CD4-positive, alpha-beta T cell treated with Interleukin-1 beta for 1 hour (primary cell): ENCODE results near the gene PLGRKT.
"Not testable (repeated sequence)": the region's sequence is repeated elsewhere in the genome, so short reads cannot be mapped to it uniquely, and the experiment has no call there.

Experiments used
- DNase-seq, 2 donors: peaks; one replicate each; pipeline ENCODE4 v3.0.0-alpha.2; 2020 to 2022

Gene PLGRKT

GRCh38 chr9:5437254-5438216 lies at the start of gene PLGRKT:
PLGRKT (minus strand) TSS chr9:5437925; CDS start chr9:5431977, 5,948 bp downstream.
- DNase-seq = peak; percentile 92 to 93

GRCh38 chr9:5486988-5487387 lies 49.3 kb upstream of the PLGRKT start:
- DNase-seq = no peak

GRCh38 chr9:5485378-5486085 lies 47.8 kb upstream of the PLGRKT start:
- no peak for DNase-seq

GRCh38 chr9:5483306-5483705 lies 45.6 kb upstream of the PLGRKT start:
- DNase-seq = no peak

GRCh38 chr9:5482194-5482593 lies 44.5 kb upstream of the PLGRKT start:
- no peak for DNase-seq

- no peak for DNase-seq
Observed at GRCh38 chr9:5481322-5482040, 43.8 kb upstream of the PLGRKT start.

- DNase-seq = no peak
Observed at GRCh38 chr9:5480919-5481318, 43.2 kb upstream of the PLGRKT start.

- no peak for DNase-seq
Observed at GRCh38 chr9:5479994-5480694, 42.4 kb upstream of the PLGRKT start.

GRCh38 chr9:5478206-5478605 lies 40.5 kb upstream of the PLGRKT start:
- no peak for DNase-seq

GRCh38 chr9:5475611-5476010 lies 37.9 kb upstream of the PLGRKT start:
- DNase-seq = not testable (repeated sequence)

GRCh38 chr9:5470816-5471215 lies 33.1 kb upstream of the PLGRKT start:
- DNase-seq = no peak

GRCh38 chr9:5470122-5470521 lies 32.4 kb upstream of the PLGRKT start:
- no peak for DNase-seq

GRCh38 chr9:5468850-5469249 lies 31.1 kb upstream of the PLGRKT start:
- DNase-seq = no peak

- no peak for DNase-seq
Observed at GRCh38 chr9:5466766-5467165, 29.0 kb upstream of the PLGRKT start.

- DNase-seq = no peak
Observed at GRCh38 chr9:5466005-5466404, 28.3 kb upstream of the PLGRKT start.

- not testable (repeated sequence) for DNase-seq
Observed at GRCh38 chr9:5464831-5465330, 27.2 kb upstream of the PLGRKT start.

- no peak for DNase-seq
Observed at GRCh38 chr9:5460157-5460556, 22.4 kb upstream of the PLGRKT start.

- no peak for DNase-seq
Observed at GRCh38 chr9:5459289-5459829, 21.6 kb upstream of the PLGRKT start.

GRCh38 chr9:5455181-5455580 lies 17.5 kb upstream of the PLGRKT start:
- no peak for DNase-seq

GRCh38 chr9:5453673-5454072 lies 15.9 kb upstream of the PLGRKT start:
- no peak for DNase-seq

GRCh38 chr9:5453004-5453403 lies 15.3 kb upstream of the PLGRKT start:
- DNase-seq = no peak

- no peak for DNase-seq
Observed at GRCh38 chr9:5452286-5452609, 14.5 kb upstream of the PLGRKT start.
